Suprapubic skin (tissue), 4 donors: ENCODE measurements around the gene PSMB8. TPM values are rescaled to one million over a fixed set of nuclear protein-coding genes. Genes with fewer than 3 reads are reported as not detected.
"Not testable (repeated sequence)": the region's sequence is repeated elsewhere in the genome, so short reads cannot be mapped to it uniquely, and the experiment has no call there.

ENCODE experiments used
- DNase-seq, 2 donors: peaks; one replicate each; pipeline ENCODE4 v3.0.0-alpha.2; 2019; ENCODE audit warnings: low spot score in 2 of 2
- H3K27ac ChIP-seq: fragments of 200-600 bp; sonication (generic); one replicate; pipeline ENCODE4 v1.5.1; 2019
- H3K27me3 ChIP-seq: fragments of 200-600 bp; sonication (generic); one replicate; pipeline ENCODE4 v1.5.1; 2019
- H3K36me3 ChIP-seq: fragments of 200-600 bp; sonication (generic); one replicate; pipeline ENCODE4 v1.5.1; 2019
- H3K4me1 ChIP-seq: fragments of 200-600 bp; sonication (generic); one replicate; pipeline ENCODE4 v1.5.1; 2019
- H3K4me3 ChIP-seq: fragments of 200-600 bp; sonication (generic); one replicate; pipeline ENCODE4 v1.5.1; 2019; ENCODE audit warnings: mild to moderate bottlenecking
- H3K9me3 ChIP-seq: fragments of 200-600 bp; sonication (generic); one replicate; pipeline ENCODE4 v1.5.1; 2019
- CTCF ChIP-seq, 2 donors: fragments of 200-600 bp in 1 of 2; fragments of 450-650 bp in 1 of 2; sonication (generic) in 1 of 2; IDR thresholded peaks; one replicate each; pipeline ENCODE4 v1.5.1; 2016 to 2019; ENCODE audit warnings: antibody characterized with exemption in 2 of 2, mild to moderate bottlenecking in 1 of 2, moderate library complexity in 1 of 2
- EP300 ChIP-seq: sonication (generic); formaldehyde crosslinking; IDR thresholded peaks from one replicate; pipeline ENCODE4 v1.6.1; 2017; ENCODE audit warnings: antibody characterized with exemption
- POLR2A ChIP-seq, 2 donors: fragments of 450-650 bp; IDR thresholded peaks; one replicate each; pipeline ENCODE4 v1.6.1; 2017; ENCODE audit warnings: antibody characterized with exemption in 2 of 2, mild to moderate bottlenecking in 2 of 2, moderate library complexity in 2 of 2
- POLR2AphosphoS5 ChIP-seq, 3 donors: sonication (generic); formaldehyde crosslinking; IDR thresholded peaks; one replicate each; pipeline ENCODE4 v1.6.1; 2017; ENCODE audit warnings: antibody characterized with exemption in 3 of 3
- whole genome bisulfite sequencing: methylation state at CpG from one replicate; pipeline ENCODE4 v1.1.5; 2018; 5-methylcytosine and 5-hydroxymethylcytosine counted together
- total RNA-seq, 4 donors: library from RNA; depleted of rRNA; stranded (reverse); fragments of >200 nt; gene quantifications; one replicate each; pipeline ENCODE4 v1.1.0, GENCODE V29; 2016

PSMB8 gene
- total RNA-seq, 4 donors from 2014 or later = 43.6 to 62.7 (median 49.0) TPM

- H3K36me3 ChIP-seq = no peaks in the 10 kb centered on the region
- no peaks in the 10 kb centered on the region for H3K9me3 ChIP-seq
- WGBS = 60% methylated on average over 35 of the region's 35 CpGs
- H3K4me3 ChIP-seq = no peak overlapping the region
- H3K27ac ChIP-seq = no peak overlapping the region
- no peaks in the 10 kb centered on the region for H3K4me1 ChIP-seq
- peaks cover 16% of the 10 kb centered on the region for H3K27me3 ChIP-seq
- no peak for DNase-seq
- no peak for TF ChIP-seq POLR2A (IDR thresholded peaks at IDR 0.05)
- TF ChIP-seq POLR2AphosphoS5 (IDR thresholded peaks at IDR 0.05) = no peak
- TF ChIP-seq EP300 = no peak
Observed at GRCh38 chr6:32879691-32880090, 35.8 kb upstream of the PSMB8 start.

- no peak for DNase-seq
- WGBS = 85% methylated on average over 2 of the region's 2 CpGs
- H3K4me3 ChIP-seq = no peak overlapping the region
- H3K27me3 ChIP-seq = peaks cover 24% of the 10 kb centered on the region
- no peaks in the 10 kb centered on the region for H3K36me3 ChIP-seq
- no peak overlapping the region for H3K27ac ChIP-seq
- no peak for TF ChIP-seq POLR2AphosphoS5 (IDR thresholded peaks at IDR 0.05)
- TF ChIP-seq EP300 = no peak
- TF ChIP-seq POLR2A (IDR thresholded peaks at IDR 0.05) = no peak
- no peak for TF ChIP-seq CTCF (IDR thresholded peaks at IDR 0.05)
- no peaks in the 10 kb centered on the region for H3K4me1 ChIP-seq
- no peaks in the 10 kb centered on the region for H3K9me3 ChIP-seq
Observed at GRCh38 chr6:32876603-32877002, 32.8 kb upstream of the PSMB8 start.

GRCh38 chr6:32873947-32874346 is 30.1 kb upstream of the PSMB8 start:
- H3K36me3 ChIP-seq, H3K9me3 ChIP-seq, H3K4me1 ChIP-seq, DNase-seq, H3K4me3 ChIP-seq, H3K27ac ChIP-seq: not testable (repeated sequence)
- H3K27me3 ChIP-seq = peaks cover 20% of the 10 kb centered on the region
- WGBS = 57% methylated on average over 1 of the region's 1 CpG

- Histone ChIP-seq H3K4me3 (no peak overlapping the region), H3K36me3 (no peaks in the 10 kb centered on the region), H3K9me3 (no peaks in the 10 kb centered on the region), H3K27me3 (peaks cover 8% of the 10 kb centered on the region), H3K4me1 (no peaks in the 10 kb centered on the region), H3K27ac (no peak overlapping the region)
- peak; percentile 88 to 89 for DNase-seq
- 19% methylated on average over 5 of the region's 5 CpGs for WGBS
- TF ChIP-seq POLR2AphosphoS5 (IDR thresholded peaks at IDR 0.05) = no peak
- TF ChIP-seq POLR2A (IDR thresholded peaks at IDR 0.05) = no peak
- no peak for TF ChIP-seq EP300
- peak; percentile 80 to 98 for TF ChIP-seq CTCF (IDR thresholded peaks at IDR 0.05)
Observed at GRCh38 chr6:32868257-32868788, 24.5 kb upstream of the PSMB8 start.

GRCh38 chr6:32867554-32868256 is 23.9 kb upstream of the PSMB8 start:
- H3K27me3 ChIP-seq = peaks cover 8% of the 10 kb centered on the region
- no peaks in the 10 kb centered on the region for H3K9me3 ChIP-seq
- H3K4me1 ChIP-seq = no peaks in the 10 kb centered on the region
- no peak overlapping the region for H3K27ac ChIP-seq
- no peaks in the 10 kb centered on the region for H3K36me3 ChIP-seq
- TF ChIP-seq POLR2A (IDR thresholded peaks at IDR 0.05) = no peak
- no peak for TF ChIP-seq CTCF (IDR thresholded peaks at IDR 0.05)
- TF ChIP-seq POLR2AphosphoS5 (IDR thresholded peaks at IDR 0.05) = no peak
- no peak for TF ChIP-seq EP300
- no peak for DNase-seq
- WGBS = 62% methylated on average over 8 of the region's 8 CpGs
- no peak overlapping the region for H3K4me3 ChIP-seq

GRCh38 chr6:32867022-32867477 is 23.2 kb upstream of the PSMB8 start:
- TF ChIP-seq CTCF (IDR thresholded peaks at IDR 0.05) = no peak
- TF ChIP-seq EP300 = no peak
- TF ChIP-seq POLR2A (IDR thresholded peaks at IDR 0.05) = no peak
- no peak for TF ChIP-seq POLR2AphosphoS5 (IDR thresholded peaks at IDR 0.05)
- Histone ChIP-seq H3K9me3 (no peaks in the 10 kb centered on the region), H3K36me3 (no peaks in the 10 kb centered on the region), H3K4me3 (no peak overlapping the region), H3K4me1 (peaks cover under 1% of the 10 kb centered on the region), H3K27ac (no peak overlapping the region), H3K27me3 (peaks cover 8% of the 10 kb centered on the region)
- WGBS = 71% methylated on average over 3 of the region's 3 CpGs
- no peak for DNase-seq
